HG03558 (cell line): ENCODE measurements around the gene EXOC3L1.

Experiments used
- ATAC-seq: cut with Tn5 transposase; IDR thresholded peaks from one replicate; pipeline ENCODE4 v1.9.1; 2021; ENCODE audit warnings: moderate number of reproducible peaks; ENCODE audit not compliant: unreplicated experiment; ENCODE audit errors: extremely low read depth

The EXOC3L1 gene

GRCh38 chr16:67183627-67184452 is 6.1 kb downstream of the EXOC3L1 start, which contains the start of gene MATCAP1:
MATCAP1 (minus strand) TSS chr16:67183963; CDS start chr16:67180610, 3,353 bp downstream.
- ATAC-seq: peak; percentile 72

- ATAC-seq: no peak
These were observed 6.7 kb downstream of the EXOC3L1 start for GRCh38 chr16:67183284-67183626.

GRCh38 chr16:67182288-67182687 is 7.6 kb downstream of the EXOC3L1 start:
- no peak for ATAC-seq

- no peak for ATAC-seq
These were observed 8.6 kb downstream of the EXOC3L1 start for GRCh38 chr16:67181346-67181745.

GRCh38 chr16:67180166-67180565 is 9.8 kb downstream of the EXOC3L1 start:
- no peak for ATAC-seq

GRCh38 chr16:67179421-67180080 is 10.4 kb downstream of the EXOC3L1 start:
- no peak for ATAC-seq

GRCh38 chr16:67177743-67178699 is 11.9 kb downstream of the EXOC3L1 start:
- no peak for ATAC-seq

- no peak for ATAC-seq
These were observed 13.3 kb downstream of the EXOC3L1 start for GRCh38 chr16:67176662-67177061.

GRCh38 chr16:67174706-67175231 is 15.2 kb downstream of the EXOC3L1 start:
- no peak for ATAC-seq

GRCh38 chr16:67173808-67174705 is 15.9 kb downstream of the EXOC3L1 start:
- no peak for ATAC-seq

GRCh38 chr16:67173323-67173722 is 16.6 kb downstream of the EXOC3L1 start:
- ATAC-seq: no peak

GRCh38 chr16:67170949-67171649 is 18.8 kb downstream of the EXOC3L1 start:
- no peak for ATAC-seq

- no peak for ATAC-seq
These were observed 19.6 kb downstream of the EXOC3L1 start, which contains the start of gene NOL3 for GRCh38 chr16:67170168-67170948. NOL3 (plus strand) TSS chr16:67170538.

GRCh38 chr16:67169642-67170167 is 20.2 kb downstream of the EXOC3L1 start:
- no peak for ATAC-seq

GRCh38 chr16:67169011-67169451 is 20.9 kb downstream of the EXOC3L1 start:
- ATAC-seq: no peak

- ATAC-seq: no peak
These were observed 22.3 kb downstream of the EXOC3L1 start for GRCh38 chr16:67167588-67167987.

- ATAC-seq: no peak
These were observed 23.3 kb downstream of the EXOC3L1 start for GRCh38 chr16:67166598-67167168.
